HG02981 (cell line): ENCODE measurements around the gene CNTN6.
"Not testable (repeated sequence)": the region's sequence is repeated elsewhere in the genome, so short reads cannot be mapped to it uniquely, and the experiment has no call there.

Experiments used
- ATAC-seq: cut with Tn5 transposase; IDR thresholded peaks from one replicate; pipeline ENCODE4 v1.9.1; 2021; ENCODE audit warnings: mild to moderate bottlenecking, moderate library complexity; ENCODE audit not compliant: unreplicated experiment

The CNTN6 gene

DNA sequence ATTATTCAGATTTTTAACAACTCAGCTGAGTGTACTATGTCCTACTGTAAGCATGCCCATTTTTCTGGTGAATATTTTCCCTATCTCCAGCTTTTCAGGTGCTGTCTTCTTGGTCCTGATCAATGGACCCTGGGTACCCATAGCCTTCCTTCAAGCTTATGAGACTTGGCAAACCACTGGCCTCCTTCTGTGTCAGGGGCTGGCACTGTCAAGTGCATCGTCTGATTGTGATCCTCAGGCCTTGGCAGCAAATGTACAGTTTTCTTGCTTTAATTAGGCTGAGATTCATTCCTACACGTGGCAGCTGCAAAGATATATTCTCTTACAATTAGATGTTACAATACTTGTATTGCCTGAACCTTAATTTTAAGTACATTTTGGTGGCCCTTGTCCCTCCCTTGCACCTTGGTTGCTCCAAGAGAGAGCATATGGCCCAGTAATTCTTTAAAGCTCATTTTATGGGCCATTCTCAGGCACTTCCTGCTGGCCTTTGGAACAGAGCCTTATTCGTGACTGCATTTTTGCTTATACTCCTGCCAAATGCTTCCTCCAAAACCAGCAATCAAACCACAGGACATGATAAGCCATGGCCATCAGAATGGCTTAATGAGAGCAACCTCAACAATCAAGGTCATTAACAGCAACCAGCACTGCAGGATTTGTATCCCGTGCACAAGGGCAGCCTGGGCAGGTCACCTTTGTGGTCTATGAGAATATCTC, 179.9 kb downstream of the CNTN6 start:
- no peak for ATAC-seq

GRCh38 chr3:1275495-1275894, 182.7 kb downstream of the CNTN6 start:
- ATAC-seq: no peak

GRCh38 chr3:1287815-1288214, 195.0 kb downstream of the CNTN6 start:
- no peak for ATAC-seq

GRCh38 chr3:1288805-1289494, 196.1 kb downstream of the CNTN6 start:
- no peak for ATAC-seq

- no peak for ATAC-seq
These were observed 199.8 kb downstream of the CNTN6 start for GRCh38 chr3:1292571-1293071.

DNA sequence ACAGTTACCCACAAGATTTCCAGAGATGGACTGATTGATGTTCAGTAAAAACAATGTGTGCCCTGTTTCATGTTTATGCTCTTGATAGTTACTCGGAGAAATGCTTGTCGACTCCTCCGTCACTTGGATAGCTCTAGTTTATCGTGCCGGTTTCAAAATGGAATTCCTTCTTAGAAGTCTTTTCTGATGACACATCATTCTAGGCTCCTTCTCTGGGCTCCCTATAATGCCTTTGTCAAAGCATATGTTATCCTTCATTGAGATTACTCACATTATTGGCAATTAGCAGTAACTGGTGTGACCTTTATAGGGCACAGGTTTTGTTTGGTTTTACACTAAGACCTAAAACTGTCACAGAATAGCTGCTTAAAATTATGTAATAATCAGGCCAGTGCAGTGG, 201.8 kb downstream of the CNTN6 start:
- no peak for ATAC-seq

DNA sequence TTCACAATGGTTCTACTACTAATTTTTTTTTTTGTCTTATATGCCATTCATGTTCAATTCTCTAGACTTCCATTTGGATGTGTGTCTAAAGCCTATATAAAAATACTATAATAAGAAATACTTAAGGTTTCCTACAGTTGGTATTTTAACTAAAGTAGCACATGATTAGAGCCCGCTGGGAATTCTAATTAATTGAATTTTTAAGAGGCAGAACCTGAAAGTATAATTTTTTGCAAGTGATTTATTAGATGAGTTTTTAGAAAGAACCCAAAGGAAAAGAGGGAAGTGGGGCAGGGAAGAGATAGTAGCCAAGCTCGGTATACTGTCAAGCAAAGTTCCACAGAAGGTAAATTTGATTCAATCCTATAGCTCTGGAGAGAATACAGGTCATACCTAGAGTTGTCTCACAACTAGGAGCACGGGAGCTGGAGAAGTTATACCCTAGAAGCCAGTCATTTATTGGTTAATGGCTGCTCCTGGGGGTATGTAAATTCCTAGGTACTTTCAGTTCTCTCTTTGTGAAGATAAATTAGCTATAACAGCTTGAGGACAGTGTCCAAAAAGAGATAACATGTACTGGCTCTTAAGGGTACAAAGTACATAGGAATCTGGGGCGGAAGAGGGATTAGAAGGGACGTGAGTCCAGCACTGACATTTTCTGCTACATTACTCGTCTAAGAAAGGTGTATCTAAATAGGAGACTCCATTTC, 225.6 kb downstream of the CNTN6 start:
- no peak for ATAC-seq

- no peak for ATAC-seq
These were observed 233.7 kb downstream of the CNTN6 start for GRCh38 chr3:1326546-1326945.

GRCh38 chr3:1330107-1330506, 237.3 kb downstream of the CNTN6 start:
- ATAC-seq: no peak

- no peak for ATAC-seq
These were observed 253.6 kb downstream of the CNTN6 start for GRCh38 chr3:1346386-1346785.

DNA sequence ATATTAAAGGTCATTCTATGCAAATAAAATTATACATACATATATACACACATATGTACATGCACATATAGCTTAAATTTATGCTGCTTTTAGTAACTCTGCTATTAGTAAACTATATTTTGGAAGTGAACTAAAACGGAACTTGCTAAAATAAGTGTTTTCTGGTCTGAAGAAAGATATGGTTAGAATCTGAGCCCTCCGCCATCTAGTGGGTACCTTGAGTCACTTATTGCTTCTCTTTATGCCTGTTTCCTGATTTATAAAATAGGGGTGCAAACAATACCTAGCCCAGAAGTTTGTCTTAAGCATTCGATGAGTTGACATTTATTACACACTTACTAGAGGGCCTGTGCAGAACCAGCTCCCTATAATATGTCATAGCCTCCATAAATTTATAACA, 255.7 kb downstream of the CNTN6 start:
- ATAC-seq: no peak

DNA sequence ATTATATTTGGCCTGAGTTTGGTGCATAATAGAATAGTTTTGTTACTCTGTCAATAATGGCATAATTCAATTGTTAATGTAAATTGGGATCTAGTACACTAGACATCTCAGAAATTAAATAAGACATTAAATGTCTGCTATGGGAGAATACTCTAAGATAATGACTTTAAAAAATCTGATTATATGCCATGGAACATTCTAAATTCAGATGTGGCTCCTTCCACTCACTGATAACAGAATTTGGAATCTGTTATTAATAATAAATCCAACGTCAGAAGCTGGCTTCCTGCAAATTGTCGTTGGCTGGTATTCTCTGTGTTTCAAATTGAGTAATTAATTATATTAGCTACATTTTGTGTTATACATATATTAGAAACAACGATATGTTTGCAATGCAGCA, 258.1 kb downstream of the CNTN6 start:
- ATAC-seq: no peak

DNA sequence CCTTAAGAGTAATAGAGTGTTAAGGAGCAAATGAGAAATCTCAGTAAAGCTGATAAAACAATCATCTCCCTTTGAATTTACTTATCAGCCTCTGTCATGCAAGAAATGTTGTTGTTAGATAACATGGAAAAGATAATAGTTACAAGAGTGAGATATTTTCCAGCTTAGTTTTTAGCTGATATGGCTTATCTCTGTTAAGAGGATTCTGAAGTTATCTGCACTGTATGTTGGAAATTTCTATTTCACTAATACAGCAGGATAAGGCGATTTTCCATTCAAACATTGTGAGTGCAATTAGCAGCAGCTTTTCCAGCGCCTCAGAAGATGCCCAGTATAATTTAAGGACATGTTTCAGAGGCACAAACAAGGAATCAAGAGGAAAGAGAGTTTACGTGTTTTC, 262.9 kb downstream of the CNTN6 start:
- no peak for ATAC-seq

DNA sequence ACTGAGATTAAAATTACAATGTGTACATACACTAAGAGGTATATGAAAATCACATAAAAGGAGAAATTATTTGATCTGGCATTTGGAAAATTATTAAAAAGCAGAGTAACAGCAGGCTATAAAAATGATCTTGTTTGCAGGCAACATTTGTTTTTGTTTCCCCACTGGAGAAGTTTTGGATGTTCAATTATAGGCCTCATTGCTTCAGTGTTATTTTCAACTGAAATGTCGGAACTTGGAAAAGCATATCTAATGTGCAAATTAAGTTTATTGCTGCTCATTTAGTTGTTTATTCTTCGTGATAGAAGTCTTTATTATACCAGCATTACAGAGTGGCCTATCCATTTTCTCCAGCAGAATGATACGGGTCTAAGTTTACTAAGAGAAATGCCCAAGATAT, 263.3 kb downstream of the CNTN6 start:
- no peak for ATAC-seq

- no peak for ATAC-seq
These were observed 272.7 kb downstream of the CNTN6 start for GRCh38 chr3:1365528-1365927.

- ATAC-seq: no peak
These were observed 281.6 kb downstream of the CNTN6 start for GRCh38 chr3:1374471-1374870.

DNA sequence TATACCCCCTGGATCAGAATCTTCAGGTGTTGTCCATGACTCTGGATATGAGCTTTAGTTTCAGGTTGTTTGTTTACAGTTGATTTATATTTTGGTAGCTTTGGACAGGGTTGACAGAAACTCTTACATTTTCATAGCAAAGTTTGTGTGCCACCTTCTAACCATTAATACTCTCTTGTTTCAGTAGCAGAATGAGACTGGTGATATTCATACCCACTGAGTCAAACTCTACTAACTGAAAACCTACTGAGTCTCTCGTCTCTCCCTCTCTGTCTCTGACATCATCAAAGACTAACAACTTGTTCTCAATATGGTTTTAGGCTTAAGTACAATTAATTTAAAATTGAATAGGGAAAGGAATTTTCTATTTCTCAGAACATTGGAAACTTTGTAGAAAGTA, 282.3 kb downstream of the CNTN6 start:
- ATAC-seq: no peak

GRCh38 chr3:1380926-1381646, 288.3 kb downstream of the CNTN6 start:
- ATAC-seq: peak; percentile 70

GRCh38 chr3:1381647-1382036, 288.8 kb downstream of the CNTN6 start:
- peak; percentile 41 for ATAC-seq

DNA sequence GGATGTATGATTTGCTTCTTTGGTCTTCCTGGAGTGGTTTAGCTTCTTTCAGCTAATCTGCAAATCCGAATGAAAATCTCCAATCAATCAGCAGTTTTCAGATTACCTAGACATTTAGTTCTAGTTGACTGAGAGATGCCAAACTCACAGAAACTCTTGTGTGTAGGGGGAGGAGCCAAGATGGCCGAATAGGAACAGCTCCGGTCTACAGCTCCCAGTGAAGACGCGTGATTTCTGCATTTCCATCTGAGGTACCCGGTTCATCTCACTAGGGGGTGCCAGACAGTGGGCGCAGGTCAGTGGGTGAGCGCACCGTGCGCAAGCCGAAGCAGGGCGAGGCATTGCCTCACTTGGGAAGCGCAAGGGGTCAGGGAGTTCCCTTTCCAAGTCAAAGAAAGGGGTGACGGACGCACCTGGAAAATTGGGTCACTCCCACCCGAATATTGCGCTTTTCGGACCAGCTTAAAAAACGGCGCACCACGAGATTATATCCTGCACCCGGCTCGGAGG, 294.6 kb downstream of the CNTN6 start:
- ATAC-seq: not testable (repeated sequence)

DNA sequence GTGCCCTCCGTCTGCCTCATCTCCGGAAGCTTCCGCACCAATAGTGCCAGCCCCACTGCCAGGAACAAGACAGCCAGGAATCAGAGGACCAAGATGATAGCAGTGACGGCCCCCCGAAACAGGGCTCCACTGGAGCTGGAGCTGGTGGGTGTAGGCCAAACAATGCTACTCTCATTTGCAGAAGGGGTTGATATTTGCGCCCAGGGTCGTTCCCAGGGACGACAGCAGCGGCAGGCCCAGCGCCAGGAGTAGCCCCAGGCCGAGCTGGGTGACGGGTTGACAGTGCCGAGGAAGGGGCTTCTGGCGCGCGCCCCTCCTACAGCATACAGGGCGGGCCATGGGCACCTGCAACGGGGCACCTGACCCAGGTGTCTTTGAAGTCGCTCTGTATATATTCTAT, 301.4 kb downstream of the CNTN6 start:
- no peak for ATAC-seq
